Mucosa of rectum (tissue), 2 donors: ENCODE data around the gene TMEM51.

ENCODE experiments used
- H3K27ac ChIP-seq, 2 donors: one replicate each; pipeline ENCODE4 v1.7.0; 2013; ENCODE audit warnings: inconsistent platforms in 2 of 2, low read depth in 2 of 2, low read length in 2 of 2
- H3K27me3 ChIP-seq, 2 donors: one replicate each; pipeline ENCODE4 v1.7.0; 2013; ENCODE audit warnings: low read length in 2 of 2; ENCODE audit not compliant: control insufficient read depth in 2 of 2, insufficient read depth in 2 of 2
- H3K36me3 ChIP-seq, 2 donors: one replicate each; pipeline ENCODE4 v1.7.0; 2013; ENCODE audit warnings: low read length in 2 of 2; ENCODE audit not compliant: control insufficient read depth in 2 of 2, insufficient read depth in 2 of 2
- H3K4me1 ChIP-seq, 2 donors: one replicate each; pipeline ENCODE4 v1.7.0; 2013; ENCODE audit warnings: low read length in 2 of 2, mild to moderate bottlenecking in 1 of 2; ENCODE audit not compliant: control insufficient read depth in 2 of 2, insufficient read depth in 2 of 2
- H3K4me3 ChIP-seq, 2 donors: one replicate each; pipeline ENCODE4 v1.7.0; 2013; ENCODE audit warnings: low read length in 2 of 2
- H3K9ac ChIP-seq, 2 donors: one replicate each; pipeline ENCODE4 v1.7.0; 2013; ENCODE audit warnings: low read length in 2 of 2, low read depth in 1 of 2, mild to moderate bottlenecking in 1 of 2
- H3K9me3 ChIP-seq, 2 donors: one replicate each; pipeline ENCODE4 v1.7.0; 2013; ENCODE audit warnings: low read length in 2 of 2; ENCODE audit not compliant: control insufficient read depth in 2 of 2
- donor health status: healthy.
- donor health status: Normal muscosa, but diverticular disease.

TMEM51 gene

GRCh38 chr1:15153184-15153841, at the start of gene TMEM51:
Gene TMEM51, plus strand, starts transcription at chr1:15153747. Its CDS starts 61,341 bp downstream, at chr1:15215088.
- Histone ChIP-seq H3K9me3 (no peaks in the 10 kb centered on the region), H3K36me3 (no peaks in the 10 kb centered on the region), H3K4me1 (peaks cover 16 to 20% of the 10 kb centered on the region in 2 donors), H3K27me3 (no peaks in the 10 kb centered on the region), H3K27ac (peak within 1 kb of the TSS; percentile 93 to 95), H3K4me3 (peak within 1 kb of the TSS; percentile 80 to 83), H3K9ac (peak within 1 kb of the TSS; percentile 81 to 90)

GRCh38 chr1:15103906-15104305, 49.6 kb upstream of the TMEM51 start:
- H3K9me3 ChIP-seq = no peaks in the 10 kb centered on the region
- H3K27ac ChIP-seq = no peak overlapping the region
- peaks cover 4 to 9% of the 10 kb centered on the region in 2 donors for H3K27me3 ChIP-seq
- no peaks in the 10 kb centered on the region for H3K4me1 ChIP-seq
- no peak overlapping the region for H3K9ac ChIP-seq
- no peak overlapping the region for H3K4me3 ChIP-seq
- H3K36me3 ChIP-seq = no peaks in the 10 kb centered on the region

GRCh38 chr1:15104768-15105167, 48.8 kb upstream of the TMEM51 start:
- Histone ChIP-seq H3K36me3 (no peaks in the 10 kb centered on the region), H3K27me3 (peaks cover 4 to 9% of the 10 kb centered on the region in 2 donors), H3K27ac (no peak overlapping the region), H3K9me3 (no peaks in the 10 kb centered on the region), H3K4me1 (no peaks in the 10 kb centered on the region), H3K9ac (no peak overlapping the region), H3K4me3 (no peak overlapping the region)

GRCh38 chr1:15106608-15107007, 46.9 kb upstream of the TMEM51 start:
- H3K27ac ChIP-seq = no peak overlapping the region
- H3K4me3 ChIP-seq = no peak overlapping the region
- no peaks in the 10 kb centered on the region for H3K4me1 ChIP-seq
- H3K27me3 ChIP-seq = peaks cover 0 to 1% of the 10 kb centered on the region in 2 donors
- no peaks in the 10 kb centered on the region for H3K36me3 ChIP-seq
- no peaks in the 10 kb centered on the region for H3K9me3 ChIP-seq
- no peak overlapping the region for H3K9ac ChIP-seq

- H3K4me3 ChIP-seq = no peak overlapping the region
- no peak overlapping the region for H3K27ac ChIP-seq
- H3K9me3 ChIP-seq = no peaks in the 10 kb centered on the region
- no peak overlapping the region for H3K9ac ChIP-seq
- no peaks in the 10 kb centered on the region for H3K27me3 ChIP-seq
- no peaks in the 10 kb centered on the region for H3K4me1 ChIP-seq
- H3K36me3 ChIP-seq = no peaks in the 10 kb centered on the region
These were observed 46.4 kb upstream of the TMEM51 start for GRCh38 chr1:15107058-15107687.

GRCh38 chr1:15107911-15108310, 45.6 kb upstream of the TMEM51 start:
- H3K9me3 ChIP-seq = no peaks in the 10 kb centered on the region
- H3K4me3 ChIP-seq = no peak overlapping the region
- H3K36me3 ChIP-seq = no peaks in the 10 kb centered on the region
- no peaks in the 10 kb centered on the region for H3K27me3 ChIP-seq
- H3K9ac ChIP-seq = no peak overlapping the region
- no peaks in the 10 kb centered on the region for H3K4me1 ChIP-seq
- H3K27ac ChIP-seq = no peak overlapping the region

- Histone ChIP-seq H3K9ac (no peak overlapping the region), H3K36me3 (no peaks in the 10 kb centered on the region), H3K9me3 (no peaks in the 10 kb centered on the region), H3K4me3 (no peak overlapping the region), H3K27ac (no peak overlapping the region), H3K27me3 (no peaks in the 10 kb centered on the region), H3K4me1 (no peaks in the 10 kb centered on the region)
These were observed 43.2 kb upstream of the TMEM51 start for GRCh38 chr1:15110128-15110866.

- Histone ChIP-seq H3K4me3 (no peak overlapping the region), H3K36me3 (no peaks in the 10 kb centered on the region)
These were observed 42.7 kb upstream of the TMEM51 start for GRCh38 chr1:15110867-15111230.

GRCh38 chr1:15113146-15113545, 40.4 kb upstream of the TMEM51 start:
- H3K4me3 ChIP-seq = no peak overlapping the region
- no peaks in the 10 kb centered on the region for H3K36me3 ChIP-seq
- H3K27ac ChIP-seq = no peak overlapping the region
- no peaks in the 10 kb centered on the region for H3K4me1 ChIP-seq
- H3K27me3 ChIP-seq = no peaks in the 10 kb centered on the region
- H3K9me3 ChIP-seq = no peaks in the 10 kb centered on the region
- H3K9ac ChIP-seq = no peak overlapping the region

More at GRCh38 chr1:15110867-15111230, 42.7 kb upstream of the TMEM51 start:
- H3K9me3 ChIP-seq = no peaks in the 10 kb centered on the region
- no peak overlapping the region for H3K27ac ChIP-seq
- no peak overlapping the region for H3K9ac ChIP-seq
- H3K4me1 ChIP-seq = no peaks in the 10 kb centered on the region
- H3K27me3 ChIP-seq = no peaks in the 10 kb centered on the region

GRCh38 chr1:15114884-15115283, 38.7 kb upstream of the TMEM51 start:
- no peaks in the 10 kb centered on the region for H3K4me1 ChIP-seq
- H3K27me3 ChIP-seq = no peaks in the 10 kb centered on the region
- H3K9ac ChIP-seq = no peak overlapping the region
- H3K36me3 ChIP-seq = no peaks in the 10 kb centered on the region
- no peak overlapping the region for H3K27ac ChIP-seq
- H3K4me3 ChIP-seq = no peak overlapping the region
- no peaks in the 10 kb centered on the region for H3K9me3 ChIP-seq
